ENCODE results near the gene IBA57.

Gene IBA57

DNA sequence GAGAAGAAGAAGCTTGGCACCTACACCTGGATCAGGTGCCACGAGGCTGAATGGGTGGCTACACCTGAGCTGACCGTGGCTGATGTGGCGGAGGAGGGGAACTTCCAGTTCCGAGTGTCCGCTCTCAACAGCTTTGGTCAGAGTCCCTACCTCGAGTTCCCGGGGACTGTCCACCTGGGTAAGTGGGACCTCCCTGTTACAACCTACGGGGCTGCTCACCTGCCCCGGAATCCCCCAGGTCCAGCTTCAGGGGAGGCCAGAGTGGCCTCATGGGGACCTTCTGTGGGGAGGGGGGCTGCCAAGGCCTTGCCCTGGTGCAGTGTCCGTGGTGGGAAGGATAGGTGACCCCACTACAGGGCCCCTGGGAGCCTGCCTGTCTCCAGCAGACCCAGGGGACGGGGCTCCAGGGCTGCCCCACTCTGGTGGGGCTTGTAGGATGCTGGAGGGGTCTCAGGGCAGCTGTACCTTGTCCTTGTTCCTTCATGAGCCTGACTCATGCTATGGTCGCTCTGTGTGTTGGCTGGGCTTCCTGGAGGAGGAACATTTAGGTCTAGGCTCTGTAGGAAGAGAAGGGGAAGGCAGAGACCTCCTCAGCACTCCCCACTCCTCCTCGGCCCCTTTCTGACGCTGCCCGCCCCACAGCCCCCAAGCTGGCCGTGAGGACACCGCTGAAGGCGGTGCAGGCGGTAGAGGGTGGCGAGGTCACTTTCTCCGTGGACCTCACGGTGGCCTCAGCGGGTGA is 49.5 kb downstream of the IBA57 start:
- DNase-seq (ENCODE audit: extremely low read depth, low read depth): no peak
- TF ChIP-seq, protein P1, sequence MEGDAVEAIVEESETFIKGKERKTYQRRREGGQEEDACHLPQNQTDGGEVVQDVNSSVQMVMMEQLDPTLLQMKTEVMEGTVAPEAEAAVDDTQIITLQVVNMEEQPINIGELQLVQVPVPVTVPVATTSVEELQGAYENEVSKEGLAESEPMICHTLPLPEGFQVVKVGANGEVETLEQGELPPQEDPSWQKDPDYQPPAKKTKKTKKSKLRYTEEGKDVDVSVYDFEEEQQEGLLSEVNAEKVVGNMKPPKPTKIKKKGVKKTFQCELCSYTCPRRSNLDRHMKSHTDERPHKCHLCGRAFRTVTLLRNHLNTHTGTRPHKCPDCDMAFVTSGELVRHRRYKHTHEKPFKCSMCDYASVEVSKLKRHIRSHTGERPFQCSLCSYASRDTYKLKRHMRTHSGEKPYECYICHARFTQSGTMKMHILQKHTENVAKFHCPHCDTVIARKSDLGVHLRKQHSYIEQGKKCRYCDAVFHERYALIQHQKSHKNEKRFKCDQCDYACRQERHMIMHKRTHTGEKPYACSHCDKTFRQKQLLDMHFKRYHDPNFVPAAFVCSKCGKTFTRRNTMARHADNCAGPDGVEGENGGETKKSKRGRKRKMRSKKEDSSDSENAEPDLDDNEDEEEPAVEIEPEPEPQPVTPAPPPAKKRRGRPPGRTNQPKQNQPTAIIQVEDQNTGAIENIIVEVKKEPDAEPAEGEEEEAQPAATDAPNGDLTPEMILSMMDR (IDR thresholded peaks at IDR 0.05; ENCODE audit: low read depth, low read length): no peak

- TF ChIP-seq, protein P1 (IDR thresholded peaks at IDR 0.05; ENCODE audit: low read depth, low read length): no peak
- no peak for DNase-seq (ENCODE audit: extremely low read depth, low read depth)
These were observed 50.1 kb downstream of the IBA57 start for GRCh38 chr1:228215663-228216116.

DNA sequence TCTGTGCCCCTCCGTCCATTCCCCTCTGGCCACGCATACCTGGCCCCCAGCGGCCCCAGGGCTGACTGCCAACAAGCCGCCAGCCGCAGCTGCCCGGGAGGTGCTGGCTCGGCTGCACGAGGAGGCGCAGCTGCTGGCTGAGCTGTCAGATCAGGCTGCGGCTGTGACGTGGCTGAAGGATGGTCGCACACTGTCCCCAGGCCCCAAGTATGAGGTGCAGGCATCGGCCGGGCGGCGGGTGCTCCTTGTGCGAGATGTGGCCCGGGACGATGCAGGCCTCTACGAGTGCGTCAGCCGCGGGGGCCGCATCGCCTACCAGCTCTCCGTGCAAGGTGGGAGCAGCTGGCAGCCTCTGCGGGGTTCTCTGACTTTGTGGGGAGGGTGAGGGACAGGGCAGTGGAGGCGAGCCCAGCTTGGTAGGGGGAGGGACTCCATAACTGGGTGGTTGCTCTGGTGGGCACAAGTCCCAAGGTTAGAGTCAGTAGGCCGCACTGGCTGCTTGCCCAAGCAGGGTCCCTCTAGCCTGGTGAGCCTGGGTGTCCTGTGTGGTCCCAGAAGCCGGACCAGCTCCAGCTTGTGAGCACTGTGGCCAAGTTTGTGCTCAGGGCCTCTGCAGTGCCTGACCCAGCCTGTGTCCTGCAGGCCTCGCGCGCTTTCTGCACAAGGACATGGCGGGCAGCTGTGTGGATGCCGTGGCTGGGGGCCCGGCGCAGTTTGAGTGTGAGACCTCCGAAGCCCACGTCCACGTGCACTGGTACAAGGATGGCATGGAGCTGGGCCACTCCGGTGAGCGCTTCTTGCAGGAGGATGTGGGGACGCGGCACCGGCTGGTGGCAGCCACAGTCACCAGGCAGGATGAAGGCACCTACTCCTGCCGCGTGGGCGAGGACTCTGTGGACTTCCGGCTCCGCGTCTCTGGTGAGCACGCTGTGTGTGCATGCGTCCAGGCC is 51.0 kb downstream of the IBA57 start:
- DNase-seq (ENCODE audit: extremely low read depth, low read depth): no peak
- TF ChIP-seq, protein P1 (IDR thresholded peaks at IDR 0.05; ENCODE audit: low read depth, low read length): no peak

- DNase-seq (ENCODE audit: extremely low read depth, low read depth): no peak
- TF ChIP-seq, protein P1 (IDR thresholded peaks at IDR 0.05; ENCODE audit: low read depth, low read length): peak; percentile 40
These were observed 52.1 kb downstream of the IBA57 start for GRCh38 chr1:228217551-228218344.

GRCh38 chr1:228218513-228219244 is 53.1 kb downstream of the IBA57 start:
- DNase-seq (ENCODE audit: extremely low read depth, low read depth): no peak
- TF ChIP-seq, protein P1 (IDR thresholded peaks at IDR 0.05; ENCODE audit: low read depth, low read length): no peak

- TF ChIP-seq, protein P1 (IDR thresholded peaks at IDR 0.05; ENCODE audit: low read depth, low read length): no peak
- DNase-seq (ENCODE audit: extremely low read depth, low read depth): no peak
These were observed 53.8 kb downstream of the IBA57 start for GRCh38 chr1:228219245-228219961.

Data from AG09319 (cell line).